ENCODE data around the gene PDE4B.
"Not testable (repeated sequence)": the region's sequence is repeated elsewhere in the genome, so short reads cannot be mapped to it uniquely, and the experiment has no call there.

The PDE4B gene

GRCh38 chr1:65998763-65999583 lies 206.3 kb downstream of the PDE4B start:
- no peak for DNase-seq

- DNase-seq = no peak
These were observed 207.4 kb downstream of the PDE4B start for GRCh38 chr1:66000033-66000637.

- no peak for DNase-seq
These were observed 211.0 kb downstream of the PDE4B start for GRCh38 chr1:66003690-66004089.

- DNase-seq = not testable (repeated sequence)
These were observed 213.8 kb downstream of the PDE4B start for GRCh38 chr1:66006534-66006933.

- DNase-seq = no peak
These were observed 219.6 kb downstream of the PDE4B start for GRCh38 chr1:66012106-66012784.

GRCh38 chr1:66013371-66013770 lies 220.7 kb downstream of the PDE4B start:
- no peak for DNase-seq

- DNase-seq = no peak
These were observed 230.4 kb downstream of the PDE4B start for GRCh38 chr1:66022904-66023620.

- no peak for DNase-seq
These were observed 232.5 kb downstream of the PDE4B start for GRCh38 chr1:66025188-66025587.

- no peak for DNase-seq
These were observed 235.3 kb downstream of the PDE4B start for GRCh38 chr1:66028035-66028434.

- DNase-seq = no peak
These were observed 241.1 kb downstream of the PDE4B start for GRCh38 chr1:66033781-66034180.

GRCh38 chr1:66035616-66036245 lies 243.0 kb downstream of the PDE4B start:
- DNase-seq = no peak

GRCh38 chr1:66041654-66042053 lies 249.0 kb downstream of the PDE4B start:
- DNase-seq = no peak

- no peak for DNase-seq
These were observed 250.5 kb downstream of the PDE4B start for GRCh38 chr1:66043186-66043585.

- DNase-seq = no peak
These were observed 252.2 kb downstream of the PDE4B start for GRCh38 chr1:66044912-66045311.

GRCh38 chr1:66046415-66046814 lies 253.7 kb downstream of the PDE4B start:
- DNase-seq = no peak

DNA sequence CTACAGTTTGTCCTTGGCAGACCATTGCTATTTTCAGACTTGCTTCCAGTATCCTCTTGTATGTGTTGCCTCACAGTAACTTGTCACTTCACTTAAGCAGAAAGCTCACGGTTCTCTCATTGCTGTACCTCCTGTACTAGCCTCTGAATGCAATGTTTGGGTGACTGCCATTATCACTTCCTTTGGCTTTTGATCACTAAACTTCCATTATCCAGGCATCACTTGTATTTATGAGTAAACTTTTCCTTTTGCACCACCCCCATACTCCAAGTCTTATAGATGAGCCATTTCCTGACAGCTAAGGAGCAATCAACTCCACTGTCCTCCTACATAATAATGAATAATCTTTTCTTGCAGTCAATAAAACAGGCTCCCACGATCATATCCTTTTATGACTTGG lies 255.3 kb downstream of the PDE4B start:
- no peak for DNase-seq

DNA sequence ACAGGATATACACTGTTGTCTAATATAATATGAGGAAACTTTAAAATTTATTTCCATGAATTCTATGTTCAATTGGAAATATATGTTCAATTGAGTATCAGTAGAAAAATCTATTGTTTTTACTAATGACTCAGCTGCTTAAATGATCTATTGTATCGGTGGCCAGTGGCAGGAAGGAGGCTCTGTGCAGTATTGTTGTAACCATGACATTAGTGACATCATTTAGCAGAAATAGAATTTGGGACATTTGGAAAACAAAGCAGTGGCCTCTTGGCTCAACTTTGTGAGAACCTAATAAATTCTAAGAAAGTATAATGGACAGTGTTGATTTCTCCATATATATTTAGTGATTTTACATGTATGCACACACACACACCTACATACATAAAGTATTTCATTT lies 257.4 kb downstream of the PDE4B start:
- DNase-seq = no peak

- no peak for DNase-seq
These were observed 257.9 kb downstream of the PDE4B start for GRCh38 chr1:66050633-66051032.

DNA sequence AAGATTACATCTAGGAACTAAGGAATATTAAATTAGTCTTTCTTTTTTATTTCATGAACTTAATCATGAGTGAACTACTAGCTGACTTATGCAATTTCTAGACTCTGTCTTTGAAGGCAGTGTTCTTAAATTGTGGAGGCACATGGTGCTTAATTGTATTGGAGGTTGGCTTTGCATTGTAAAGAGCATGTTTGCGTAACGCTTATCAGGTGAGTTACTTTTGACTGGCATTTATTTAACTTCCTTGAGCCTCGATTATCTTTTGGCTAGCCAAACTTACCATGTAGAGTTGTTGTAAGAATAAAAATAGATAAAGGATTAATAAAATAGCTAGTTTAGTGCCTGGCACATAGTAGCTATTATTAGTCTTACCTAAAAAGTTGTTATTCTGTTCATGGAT lies 262.4 kb downstream of the PDE4B start:
- no peak for DNase-seq

GRCh38 chr1:66057448-66057847 lies 264.8 kb downstream of the PDE4B start:
- DNase-seq = not testable (repeated sequence)

DNA sequence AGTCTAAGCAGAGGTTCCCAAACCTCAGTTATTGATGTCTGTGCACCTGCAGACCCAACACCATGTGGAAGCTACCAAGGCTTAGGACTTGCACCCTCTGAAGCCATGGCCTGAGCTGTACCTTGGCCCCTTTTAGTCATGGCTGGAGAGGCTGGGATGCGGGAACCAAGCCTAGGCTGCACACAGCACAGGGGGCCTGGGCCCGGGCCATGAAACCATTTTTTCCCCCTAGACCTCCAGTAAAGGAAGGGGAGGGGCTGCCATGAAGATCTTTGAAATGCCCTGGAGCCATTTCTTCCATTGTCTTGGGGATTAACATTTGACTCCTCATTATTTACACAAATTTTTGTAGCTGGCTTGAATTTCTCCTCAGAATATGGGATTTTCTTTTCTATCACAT lies 265.9 kb downstream of the PDE4B start:
- no peak for DNase-seq

GRCh38 chr1:66067219-66067618 lies 274.5 kb downstream of the PDE4B start:
- not testable (repeated sequence) for DNase-seq
